ENCODE data around the gene ZNF653.

The ZNF653 gene

DNA sequence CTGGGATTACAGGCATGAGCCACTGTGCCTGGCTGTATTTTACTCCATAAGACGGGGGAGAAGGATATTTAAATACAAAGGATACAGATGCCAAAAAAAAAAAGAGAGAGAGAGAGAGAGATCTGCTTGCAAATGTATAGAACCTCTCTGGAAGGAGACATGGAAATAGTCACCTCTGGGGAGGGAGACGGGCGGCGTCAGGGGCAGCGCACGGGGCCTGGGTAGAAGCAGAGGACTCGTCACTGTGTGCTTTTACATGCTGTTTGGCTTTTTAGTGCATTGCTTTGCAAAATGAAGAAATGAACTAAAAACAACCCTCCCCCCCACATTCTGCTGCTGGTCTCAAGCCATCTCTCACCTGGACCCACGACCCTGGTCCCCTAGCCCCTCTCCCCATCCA, 4.8 kb upstream of the ZNF653 start:
- no peak for DNase-seq

DNA sequence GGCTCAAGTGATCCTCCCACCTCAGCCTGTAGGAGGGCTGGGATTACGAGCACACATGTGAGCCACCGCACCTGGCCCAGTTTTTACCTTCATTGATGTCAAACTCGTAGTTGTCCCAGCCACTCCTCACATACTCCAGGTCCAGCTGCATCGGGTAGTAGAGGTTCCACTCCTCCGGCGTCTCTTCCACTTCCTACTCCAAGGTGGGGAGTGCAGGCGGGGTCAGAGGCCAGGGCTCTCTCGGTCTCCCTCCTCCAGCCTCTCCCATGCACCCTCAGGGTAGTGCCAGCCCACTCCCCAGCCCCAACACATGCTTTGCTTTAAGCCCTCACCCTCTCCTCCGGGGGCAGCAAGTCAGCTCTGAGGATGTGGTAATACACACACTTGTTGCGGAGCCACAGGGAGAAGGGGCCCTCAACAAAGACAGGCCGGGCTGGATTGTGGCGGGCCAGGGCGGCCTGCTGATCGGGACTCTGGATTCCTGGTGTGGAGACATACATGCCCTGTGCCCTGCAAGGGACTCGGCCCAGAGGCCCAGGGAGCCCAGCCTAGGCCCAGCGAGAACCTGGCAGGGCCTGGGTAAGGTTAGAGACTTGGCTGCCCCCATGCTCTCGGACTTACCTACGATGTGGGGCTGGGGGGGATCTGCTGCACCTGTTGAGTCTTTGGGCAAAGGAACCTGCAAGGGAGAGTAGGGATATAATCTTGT, 1.9 kb upstream of the ZNF653 start:
- DNase-seq = no peak

DNA sequence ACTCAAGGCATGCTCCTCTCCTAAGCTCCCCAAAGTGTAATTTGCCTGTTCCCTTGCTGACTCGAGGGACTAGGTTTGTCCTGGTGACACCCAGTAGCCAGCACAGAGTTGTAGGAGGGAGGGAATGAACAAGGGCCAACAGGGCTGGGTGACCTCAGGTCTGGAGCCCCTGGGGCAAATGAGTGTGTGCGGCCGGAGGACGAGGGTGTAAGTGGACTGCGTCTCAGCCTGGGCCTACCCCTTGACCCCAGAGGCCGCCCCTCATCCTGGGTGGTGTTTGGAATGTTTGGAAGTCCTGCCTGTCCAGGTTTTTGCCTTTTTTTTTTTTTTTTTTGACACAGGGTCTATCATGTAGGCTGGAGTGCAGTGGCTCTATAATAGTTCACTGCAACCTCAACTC, 1.3 kb upstream of the ZNF653 start:
- DNase-seq = no peak

DNA sequence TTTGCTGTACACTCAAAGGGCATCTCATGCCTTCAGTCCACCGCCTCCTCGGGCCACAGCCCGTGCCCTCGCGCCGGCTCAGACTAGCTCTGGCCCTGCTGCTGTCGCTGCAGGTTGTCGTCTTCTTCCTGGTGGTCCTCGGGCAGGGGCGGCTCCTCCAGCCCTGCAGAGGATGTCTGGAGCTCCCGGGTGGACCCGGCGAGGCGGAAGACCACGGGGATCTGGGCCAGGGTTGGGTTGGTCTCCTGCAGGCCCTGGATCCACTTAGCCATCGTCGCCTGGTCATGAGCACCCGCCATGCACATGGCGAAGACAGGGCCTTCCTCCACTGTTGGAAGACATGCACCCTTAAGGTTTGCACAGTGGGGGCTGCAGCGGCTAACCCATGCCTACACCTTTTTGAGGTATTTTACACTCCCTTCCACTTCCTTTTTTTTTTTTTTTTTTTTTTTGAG, 489 bp upstream of the ZNF653 start:
- no peak for DNase-seq

DNA sequence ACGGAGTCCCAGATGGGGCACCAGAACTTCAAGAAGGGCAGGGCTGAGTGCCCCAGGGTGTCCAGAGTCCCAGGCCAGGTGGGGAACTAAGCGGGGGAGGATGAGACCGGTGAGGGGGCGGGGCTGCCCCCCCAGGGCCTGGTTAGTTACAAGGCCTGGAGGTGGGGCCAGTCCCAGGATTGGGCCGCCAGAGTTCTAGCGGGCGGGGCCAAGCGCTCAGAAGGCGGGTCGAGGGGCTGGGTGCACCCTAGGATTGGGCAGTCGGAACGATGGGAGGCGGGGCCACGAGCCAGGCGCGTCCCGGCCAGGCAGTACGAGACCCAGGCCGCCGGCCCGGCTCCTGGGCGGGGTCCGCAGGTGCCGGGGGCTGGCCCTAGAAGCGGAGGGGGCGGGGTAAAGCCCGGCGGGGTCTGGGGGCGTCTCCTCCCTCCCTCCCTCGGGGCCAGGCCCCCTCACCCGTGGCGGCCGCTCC, 571 bp downstream of the ZNF653 start:
- peak; percentile 96 for DNase-seq

DNA sequence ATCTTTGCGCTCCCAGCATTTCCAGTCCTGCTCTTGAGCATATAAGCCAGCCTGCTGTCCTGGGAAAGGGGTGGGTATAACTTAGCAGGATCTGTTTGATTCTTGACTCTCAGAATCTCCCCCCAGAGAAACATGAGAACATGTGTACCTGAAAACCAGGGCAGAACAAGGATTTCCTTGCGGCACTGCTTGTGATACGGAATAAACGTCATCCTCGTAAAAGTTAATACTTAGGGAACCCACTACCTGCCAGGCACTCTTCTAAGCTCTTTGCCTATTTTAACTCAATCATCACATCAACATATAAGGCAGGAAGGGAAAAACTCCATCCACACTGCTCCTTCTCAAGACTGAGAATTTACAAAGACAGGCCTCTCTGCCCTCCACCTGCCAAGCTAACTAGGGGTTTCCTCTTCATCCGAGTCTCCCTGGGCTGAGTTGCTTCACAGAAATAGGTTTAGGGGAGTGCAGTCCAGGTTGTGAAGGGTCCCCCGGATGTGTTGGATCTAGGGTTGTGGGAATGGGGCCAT, 1.1 kb downstream of the ZNF653 start:
- DNase-seq = no peak

DNA sequence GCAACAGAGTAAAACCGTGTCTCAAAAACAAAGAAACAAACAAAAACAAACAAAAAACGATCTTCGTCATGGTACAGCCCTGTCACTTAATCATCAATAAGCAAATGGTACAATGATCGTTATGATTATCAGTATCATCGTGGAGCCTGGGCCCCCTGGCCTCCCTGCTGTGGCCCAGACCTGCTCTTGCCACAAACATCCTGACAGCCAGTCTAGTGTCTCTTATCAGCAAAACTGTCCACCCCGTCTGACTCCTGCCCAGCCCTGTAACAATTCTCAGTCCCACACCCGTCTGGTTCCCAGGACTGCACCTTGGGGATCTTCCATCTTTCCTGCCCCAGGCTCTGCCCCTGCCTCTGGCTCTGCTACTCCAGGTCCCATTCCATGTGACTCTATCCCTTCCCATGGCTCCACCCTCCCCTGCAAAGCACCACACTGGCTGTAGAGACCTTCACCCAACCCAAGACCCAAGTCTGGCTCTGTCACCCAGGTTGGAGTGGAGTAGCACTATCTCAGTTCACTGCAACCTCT, 5.7 kb downstream of the ZNF653 start:
- DNase-seq = no peak

DNA sequence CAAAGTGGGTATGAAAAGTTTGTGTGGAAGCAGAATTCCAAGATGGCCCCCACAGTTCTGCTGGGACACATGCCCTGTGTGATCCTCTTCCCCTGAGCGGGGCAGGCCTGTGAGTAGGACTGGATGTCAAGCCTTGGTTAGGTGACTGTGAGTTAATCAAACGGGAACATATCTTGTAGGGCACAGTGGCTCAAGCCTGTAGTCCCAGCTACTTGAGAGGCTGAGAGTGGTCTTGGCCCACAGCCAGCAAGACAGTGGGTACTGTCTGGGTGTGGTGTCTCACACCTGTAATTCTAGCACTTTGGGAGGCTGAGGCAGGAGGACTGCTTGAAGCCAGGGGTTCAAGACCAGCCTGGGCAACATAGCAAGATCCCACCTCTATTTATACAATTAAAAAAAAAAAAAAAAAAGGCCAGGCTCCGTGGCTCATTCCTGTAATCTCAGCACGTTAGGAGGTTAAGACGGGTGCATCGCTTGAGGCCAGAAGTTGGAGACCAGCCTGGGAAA, 6.4 kb downstream of the ZNF653 start:
- DNase-seq = no peak

DNA sequence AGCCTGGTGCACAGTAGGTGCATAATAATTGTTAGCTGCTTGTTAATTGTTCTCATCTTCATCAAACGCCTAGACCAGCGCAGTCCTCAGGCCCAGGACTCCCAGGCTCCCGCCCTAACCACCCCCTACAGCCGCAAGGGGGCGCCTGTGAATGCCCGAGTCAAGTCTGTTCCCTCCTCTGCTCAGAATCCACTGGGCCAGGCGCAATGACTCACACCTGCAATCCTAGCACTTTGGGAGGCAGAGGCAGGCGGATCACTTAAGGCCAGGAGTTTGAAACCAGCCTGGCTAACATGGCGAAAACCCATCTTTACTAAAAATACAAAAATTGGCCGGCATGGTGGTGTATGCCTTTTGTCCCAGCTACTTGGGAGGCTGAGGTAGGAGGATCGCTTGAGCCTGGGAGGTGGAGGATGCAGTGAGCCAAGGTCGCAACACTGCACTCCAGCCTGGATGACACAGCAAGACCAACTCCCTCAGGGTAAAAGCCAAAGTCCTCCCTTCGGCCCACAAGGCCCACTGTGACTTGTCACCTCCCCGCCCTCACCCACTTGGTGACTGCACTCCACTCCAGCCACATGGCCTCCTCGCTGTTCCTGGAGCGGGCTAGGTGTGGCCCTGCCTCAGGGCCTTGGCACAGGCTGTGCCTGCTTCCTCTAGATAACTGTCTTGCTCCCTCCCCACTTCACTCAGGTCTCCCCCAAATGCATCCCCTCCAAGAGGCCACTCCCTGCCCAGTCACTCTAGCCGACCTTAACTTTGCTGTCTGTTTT, 9.1 kb downstream of the ZNF653 start:
- DNase-seq = peak; percentile 33

DNA sequence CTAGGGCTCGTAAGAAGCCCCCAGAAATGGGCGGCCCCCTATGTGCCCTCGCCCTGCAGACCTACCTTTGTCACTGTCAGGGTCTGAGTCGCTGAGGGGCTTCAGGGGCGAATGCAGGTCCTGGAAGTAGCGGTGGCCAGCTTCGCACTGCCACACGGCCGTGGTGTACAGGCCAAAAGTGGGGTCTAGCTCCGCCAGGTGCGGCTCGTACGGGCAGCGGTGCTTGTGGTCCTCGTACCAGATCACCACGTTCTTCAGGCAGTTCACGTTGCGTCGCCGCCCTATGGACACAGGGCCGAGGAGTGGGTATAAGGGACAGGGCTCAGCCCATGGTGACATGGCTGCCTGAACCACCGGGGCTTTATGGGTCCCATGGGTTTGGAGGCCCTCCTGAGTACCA, 9.8 kb downstream of the ZNF653 start:
- no peak for DNase-seq

DNA sequence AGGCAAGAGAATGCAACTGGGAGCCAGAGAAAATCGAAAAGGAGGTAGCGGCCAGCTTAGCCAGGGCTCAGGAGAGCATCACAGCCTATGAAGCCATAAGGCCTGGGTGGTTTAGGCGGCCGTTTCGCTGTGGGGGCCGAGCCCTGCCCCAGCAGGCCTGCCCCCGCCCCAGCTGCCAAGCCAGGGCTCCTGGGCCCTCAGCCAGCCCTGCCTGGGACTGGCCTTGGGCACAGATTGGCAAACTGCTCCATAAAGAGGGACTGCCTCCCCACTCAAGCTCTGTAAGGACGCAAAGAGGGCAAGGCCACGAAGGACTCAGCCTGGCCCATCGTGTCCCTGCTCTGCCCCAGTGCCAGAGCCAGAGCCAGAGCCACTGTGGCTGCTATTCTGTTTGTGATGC, 10.2 kb downstream of the ZNF653 start:
- no peak for DNase-seq

DNA sequence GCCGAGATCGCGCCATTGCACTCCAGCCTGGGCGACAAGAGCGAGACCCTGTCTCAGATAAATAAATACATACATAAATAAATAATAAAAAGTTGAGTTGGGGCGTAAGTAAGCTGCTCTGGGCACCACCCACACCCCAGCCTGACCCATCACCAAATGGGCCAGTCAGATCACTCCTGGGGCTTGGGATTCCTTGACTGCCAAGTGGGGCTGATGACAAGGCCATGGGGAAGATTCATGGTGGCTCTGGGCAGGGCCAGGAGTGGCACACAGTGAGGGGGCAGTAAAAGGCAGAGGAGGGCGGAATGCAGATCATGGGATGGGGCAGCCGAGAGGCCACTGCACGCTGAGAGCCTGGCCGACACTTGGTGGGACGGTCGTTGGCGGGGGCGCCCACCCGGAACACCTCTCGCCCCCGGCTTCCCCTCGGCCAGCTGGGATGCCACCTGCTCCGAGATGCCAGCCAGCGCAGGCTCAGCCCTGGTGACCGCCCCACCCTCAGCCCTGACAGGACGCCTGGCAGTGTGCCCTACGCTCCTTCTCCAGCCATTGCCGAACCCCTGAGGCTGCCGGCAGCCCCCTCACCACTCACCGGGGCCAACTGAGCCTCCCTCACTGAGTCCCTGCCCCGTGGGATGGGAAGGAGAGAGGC, 10.9 kb downstream of the ZNF653 start:
- no peak for DNase-seq

DNA sequence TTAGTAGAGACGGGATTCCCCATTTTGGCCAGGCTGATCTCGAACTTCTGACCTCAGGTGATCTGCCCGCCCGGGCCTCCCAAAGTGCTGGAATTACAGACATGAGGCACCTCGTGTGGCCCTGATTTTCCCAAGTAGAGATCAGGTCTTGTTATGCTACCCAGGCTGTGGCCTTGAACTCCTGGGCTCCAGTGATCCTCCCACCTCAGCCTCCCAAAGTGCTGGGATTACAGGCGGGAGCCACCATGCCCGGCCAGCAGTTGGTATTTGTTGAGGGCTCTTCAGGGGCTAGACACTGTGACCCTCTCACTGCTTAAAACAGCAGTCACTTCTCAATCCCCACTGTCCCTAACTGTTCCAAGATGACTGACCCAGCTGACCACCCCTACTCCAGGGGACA, 16.3 kb downstream of the ZNF653 start:
- DNase-seq = no peak

DNA sequence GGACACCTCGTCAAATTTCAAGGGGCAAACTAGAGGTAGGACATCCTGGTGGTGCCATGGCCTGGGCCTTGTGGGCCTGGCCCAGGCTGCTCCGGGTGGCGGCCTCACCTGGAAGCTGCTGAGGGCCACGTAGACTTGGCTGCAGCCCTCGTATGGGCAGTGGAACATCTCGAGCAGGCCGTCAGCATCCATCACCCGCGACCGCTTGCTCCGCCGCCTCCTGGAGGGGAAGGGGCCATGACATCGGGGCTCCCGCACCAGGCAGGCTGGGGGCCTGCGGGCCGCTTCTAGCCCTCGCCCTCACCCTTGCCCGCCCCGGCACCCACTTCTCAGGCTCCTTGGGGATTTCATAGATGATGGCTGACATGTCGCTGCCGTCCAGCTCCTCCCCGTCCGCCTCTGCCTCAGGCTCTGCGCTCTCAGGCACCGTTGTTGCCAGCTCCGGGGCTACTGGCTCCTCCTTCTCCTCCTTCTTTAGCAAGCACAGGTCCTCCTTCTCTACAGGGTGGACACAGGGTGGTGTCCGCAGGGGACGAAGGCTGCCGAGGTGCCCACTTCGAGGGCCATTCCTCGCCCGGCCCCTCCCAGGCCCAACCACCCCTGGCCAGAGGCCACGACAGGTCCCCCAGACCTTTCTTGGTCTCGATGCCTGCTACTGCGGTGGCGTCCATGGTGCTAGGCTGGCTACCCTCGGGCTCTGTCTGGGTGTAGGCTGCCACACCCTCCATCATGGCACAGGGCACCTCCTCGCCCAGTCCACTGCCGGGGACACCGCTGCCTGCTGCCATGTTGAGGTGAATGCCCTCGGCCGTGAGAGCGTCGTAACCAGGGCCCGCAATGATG, 18.8 kb downstream of the ZNF653 start:
- DNase-seq = no peak

DNA sequence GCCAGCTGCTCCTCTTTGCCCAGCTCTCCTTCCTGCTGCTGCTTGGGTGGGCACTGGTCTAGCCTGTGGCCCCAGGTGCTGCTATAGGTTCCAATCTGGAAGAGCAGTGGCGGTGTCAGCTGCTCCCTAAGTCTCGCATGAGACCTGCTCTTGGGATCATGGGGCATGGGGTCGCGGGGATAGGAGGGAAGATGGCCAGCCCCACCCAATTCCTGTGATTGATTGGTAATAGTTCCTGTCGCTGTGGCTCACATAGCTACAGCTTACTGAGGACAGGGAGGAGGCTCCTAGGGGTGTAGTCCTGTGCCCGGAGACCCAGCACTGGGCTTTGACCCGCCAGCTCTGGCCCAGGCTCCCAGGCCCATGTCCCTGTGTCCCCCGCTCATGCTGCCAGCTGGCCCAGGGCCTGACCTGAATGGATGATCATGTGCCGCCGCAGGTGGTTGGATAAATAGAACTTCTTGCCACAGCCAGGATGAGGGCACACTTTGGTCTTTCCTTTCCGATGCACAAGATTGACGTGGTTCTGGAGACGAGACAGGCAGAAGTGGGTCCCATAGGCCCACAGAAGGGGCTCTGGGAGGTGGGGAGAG, 20.3 kb downstream of the ZNF653 start:
- DNase-seq = no peak

DNA sequence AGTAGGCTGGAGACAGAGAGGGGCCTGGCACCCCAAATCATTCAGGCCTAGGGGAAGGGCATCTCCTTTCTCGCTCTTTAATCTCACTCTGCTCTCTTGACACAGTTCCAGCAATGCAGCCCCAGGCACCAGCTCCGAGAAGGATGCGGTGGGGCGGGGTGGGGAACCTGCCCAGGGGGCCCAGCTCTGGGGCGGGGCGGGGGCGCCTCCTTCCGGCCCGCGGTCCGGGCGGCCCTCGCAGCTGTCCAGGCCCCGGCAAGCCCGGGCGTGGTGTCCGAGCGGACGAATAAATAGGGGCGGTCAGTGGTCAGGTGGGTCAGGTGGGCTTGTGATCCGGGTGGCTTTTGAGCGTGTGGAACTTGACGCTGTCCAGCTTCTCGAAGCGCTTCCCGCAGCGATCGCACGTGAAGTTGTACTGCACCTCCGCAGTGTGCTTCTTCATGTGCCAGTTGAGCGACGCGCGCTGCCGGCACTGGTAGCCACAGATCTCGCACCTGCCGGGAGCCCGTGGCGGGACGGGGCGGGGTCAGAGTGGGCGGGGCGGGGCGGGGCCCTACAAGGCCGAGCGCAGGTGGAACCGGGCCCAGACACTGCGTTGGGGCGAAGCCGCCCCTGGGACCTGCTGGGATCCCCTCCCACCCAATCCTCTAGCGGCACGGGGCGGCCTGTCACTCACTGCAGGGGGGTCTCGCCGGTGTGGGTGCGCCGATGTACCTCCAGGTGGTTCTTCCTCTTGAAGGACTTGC, 22.1 kb downstream of the ZNF653 start:
- DNase-seq = no peak

DNA sequence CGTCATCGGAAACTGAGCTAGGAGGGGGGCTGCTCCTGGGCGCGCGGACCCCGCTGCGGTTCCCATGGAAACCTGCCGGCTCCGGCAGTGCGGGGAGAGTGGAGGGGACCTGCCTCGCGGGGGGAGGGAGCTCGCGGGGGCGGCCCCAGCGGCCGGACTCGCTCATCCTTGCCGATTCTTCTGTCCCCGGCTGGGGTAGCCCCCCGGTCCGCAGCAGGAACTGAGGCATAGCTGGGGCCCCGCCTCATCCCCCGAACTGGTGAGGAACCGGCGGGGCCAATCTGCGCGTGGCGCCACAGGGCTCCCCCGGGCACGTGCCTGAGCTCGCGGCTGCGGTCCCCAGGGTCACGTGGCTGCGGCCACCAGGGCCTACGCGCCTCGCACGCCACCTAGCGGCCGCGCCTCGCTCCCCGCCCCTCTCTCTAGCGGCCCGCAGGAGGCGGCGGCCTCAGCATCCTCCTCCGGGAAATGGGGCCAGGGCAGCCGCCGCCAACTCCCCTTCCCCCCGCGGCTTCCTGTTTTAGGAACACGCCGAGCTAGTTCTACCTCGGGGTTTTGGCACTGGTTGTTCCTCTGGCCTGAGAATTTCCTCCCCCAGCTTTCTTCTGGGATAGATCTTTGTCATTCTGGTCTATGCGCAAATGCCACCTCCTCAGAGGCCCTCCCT, 23.1 kb downstream of the ZNF653 start:
- peak; percentile 85 for DNase-seq

DNA sequence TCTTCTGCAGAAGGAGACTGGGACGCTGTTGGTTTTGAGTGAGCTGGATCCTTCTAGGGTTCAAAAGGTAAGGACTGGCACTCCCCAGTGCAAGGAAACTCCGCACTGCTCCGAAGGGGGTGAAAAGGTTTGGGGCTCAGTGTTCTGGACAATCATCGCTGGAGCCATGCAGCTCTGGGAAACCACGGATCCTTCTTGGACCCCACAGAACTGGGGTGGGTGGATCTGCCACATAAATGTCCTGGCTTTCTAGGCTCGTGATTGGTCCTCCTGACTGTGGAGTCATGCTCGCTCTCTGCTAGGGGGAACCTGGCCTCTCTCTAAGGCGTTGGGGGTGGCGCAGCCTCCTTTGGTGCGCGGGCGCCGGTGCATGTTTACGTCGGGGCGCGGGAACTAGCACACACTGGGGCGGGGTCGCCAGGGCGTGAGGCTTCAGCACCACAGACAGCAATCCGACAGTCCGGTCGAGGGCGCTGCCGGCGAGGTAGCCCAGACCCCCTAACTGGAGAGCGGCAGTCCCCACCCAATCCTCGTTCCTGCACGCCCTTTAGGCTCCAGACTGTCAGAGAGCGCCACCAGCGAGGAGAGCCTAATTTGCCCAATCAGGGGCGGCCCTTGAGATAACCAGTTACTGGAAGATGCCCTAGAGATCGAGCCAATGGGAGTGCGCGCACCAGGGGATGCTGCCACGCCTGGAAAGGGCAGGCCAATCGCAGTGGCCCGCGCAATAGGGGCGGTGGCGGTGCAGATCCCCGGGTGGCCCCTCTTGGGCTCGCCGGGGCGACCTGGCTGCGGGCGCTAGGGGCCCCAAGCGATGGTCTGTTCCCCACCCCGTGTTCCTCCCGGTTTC, 23.9 kb downstream of the ZNF653 start:
- peak; percentile 97 for DNase-seq

Measured in COR-L47 (cell line).